Activated naive CD8-positive, alpha-beta T cell treated with anti-CD3 and anti-CD28 coated beads for 36 hours (primary cell): ENCODE data around the gene PDPK1. TPM values are rescaled to one million over a fixed set of nuclear protein-coding genes. Genes with fewer than 3 reads are reported as not detected.
"Not testable (repeated sequence)": the region's sequence is repeated elsewhere in the genome, so short reads cannot be mapped to it uniquely, and the experiment has no call there.

ENCODE experiments used
- DNase-seq: peaks from one replicate; pipeline ENCODE4 v3.0.0; 2021
- H3K27ac Mint-ChIP-seq: one replicate; pipeline ENCODE4 v1.8.0; 2022; ENCODE audit warnings: mild to moderate bottlenecking, moderate library complexity, mixed read lengths
- H3K27me3 Mint-ChIP-seq: one replicate; pipeline ENCODE4 v1.8.0; 2022; ENCODE audit warnings: mild to moderate bottlenecking, mixed read lengths
- H3K36me3 Mint-ChIP-seq: one replicate; pipeline ENCODE4 v1.8.0; 2021; ENCODE audit warnings: mild to moderate bottlenecking, mixed read lengths
- H3K4me1 Mint-ChIP-seq: one replicate; pipeline ENCODE4 v1.8.0; 2021; ENCODE audit warnings: mixed read lengths
- H3K4me3 Mint-ChIP-seq: one replicate; pipeline ENCODE4 v1.8.0; 2022; ENCODE audit warnings: mild to moderate bottlenecking, moderate library complexity, mixed read lengths
- H3K9me3 Mint-ChIP-seq: one replicate; pipeline ENCODE4 v1.8.0; 2022; ENCODE audit warnings: mixed read lengths
- total RNA-seq, 2 experiments: library from RNA; stranded (reverse); gene quantifications; one replicate each; pipeline ENCODE4 v1.2.3, GENCODE V29; 2021

PDPK1 gene
- total RNA-seq, 2 experiments from 2014 or later = 36.5 to 42.2 TPM

- H3K9me3 Mint-ChIP-seq, H3K4me3 Mint-ChIP-seq, DNase-seq, H3K4me1 Mint-ChIP-seq, H3K27ac Mint-ChIP-seq, H3K27me3 Mint-ChIP-seq, H3K36me3 Mint-ChIP-seq: not testable (repeated sequence)
Observed at GRCh38 chr16:2580143-2580542, 42.3 kb downstream of the PDPK1 start.

- not testable (repeated sequence) for H3K27me3 Mint-ChIP-seq, H3K36me3 Mint-ChIP-seq, H3K9me3 Mint-ChIP-seq, H3K27ac Mint-ChIP-seq, DNase-seq, H3K4me1 Mint-ChIP-seq, H3K4me3 Mint-ChIP-seq
Observed at GRCh38 chr16:2580818-2581217, 43.0 kb downstream of the PDPK1 start.

- DNase-seq = no peak
Observed at GRCh38 chr16:2584729-2585650, 47.2 kb downstream of the PDPK1 start.

GRCh38 chr16:2585651-2586081, 47.8 kb downstream of the PDPK1 start:
- no peak overlapping the region for H3K4me3 Mint-ChIP-seq
- H3K27ac Mint-ChIP-seq = no peak overlapping the region
- no peaks in the 10 kb centered on the region for H3K27me3 Mint-ChIP-seq
- no peaks in the 10 kb centered on the region for H3K9me3 Mint-ChIP-seq
- H3K4me1 Mint-ChIP-seq = peaks cover 6% of the 10 kb centered on the region
- DNase-seq = no peak
- peaks cover 3% of the 10 kb centered on the region for H3K36me3 Mint-ChIP-seq

More at GRCh38 chr16:2584729-2585650, 47.2 kb downstream of the PDPK1 start:
- Mint-ChIP-seq H3K4me3 (no peak overlapping the region), H3K36me3 (peaks cover 3% of the 10 kb centered on the region), H3K27me3 (no peaks in the 10 kb centered on the region), H3K9me3 (no peaks in the 10 kb centered on the region), H3K27ac (no peak overlapping the region), H3K4me1 (peaks cover 2% of the 10 kb centered on the region)

GRCh38 chr16:2586241-2586640, 48.4 kb downstream of the PDPK1 start:
- Mint-ChIP-seq H3K27me3 (no peaks in the 10 kb centered on the region), H3K36me3 (peaks cover 3% of the 10 kb centered on the region), H3K9me3 (no peaks in the 10 kb centered on the region), H3K4me3 (no peak overlapping the region), H3K27ac (no peak overlapping the region), H3K4me1 (peaks cover 6% of the 10 kb centered on the region)
- peak; percentile 26 for DNase-seq

- Mint-ChIP-seq H3K4me1 (peaks cover 7% of the 10 kb centered on the region), H3K36me3 (peaks cover 3% of the 10 kb centered on the region), H3K27ac (no peak overlapping the region), H3K9me3 (no peaks in the 10 kb centered on the region), H3K4me3 (no peak overlapping the region), H3K27me3 (no peaks in the 10 kb centered on the region)
- DNase-seq = no peak
Observed at GRCh38 chr16:2586901-2587480, 49.2 kb downstream of the PDPK1 start.

GRCh38 chr16:2587891-2588565, 50.2 kb downstream of the PDPK1 start:
- Mint-ChIP-seq H3K4me1 (peaks cover 14% of the 10 kb centered on the region), H3K27ac (no peak overlapping the region)

GRCh38 chr16:2591476-2592240, 53.8 kb downstream of the PDPK1 start:
- Mint-ChIP-seq H3K36me3 (peaks cover 4% of the 10 kb centered on the region), H3K27me3 (no peaks in the 10 kb centered on the region), H3K4me3 (no peak overlapping the region), H3K4me1 (peaks cover 29% of the 10 kb centered on the region), H3K27ac (no peak overlapping the region), H3K9me3 (no peaks in the 10 kb centered on the region)
- DNase-seq = no peak

More at GRCh38 chr16:2587891-2588565, 50.2 kb downstream of the PDPK1 start:
- DNase-seq = no peak
- Mint-ChIP-seq H3K9me3 (no peaks in the 10 kb centered on the region), H3K36me3 (peaks cover 3% of the 10 kb centered on the region), H3K27me3 (no peaks in the 10 kb centered on the region), H3K4me3 (no peak overlapping the region)

GRCh38 chr16:2592786-2593185, 55.0 kb downstream of the PDPK1 start:
- peaks cover 4% of the 10 kb centered on the region for H3K36me3 Mint-ChIP-seq
- no peak for DNase-seq
- peak overlapping the region; percentile 87 for H3K27ac Mint-ChIP-seq
- H3K4me1 Mint-ChIP-seq = peaks cover 27% of the 10 kb centered on the region
- no peaks in the 10 kb centered on the region for H3K27me3 Mint-ChIP-seq
- H3K4me3 Mint-ChIP-seq = no peak overlapping the region
- no peaks in the 10 kb centered on the region for H3K9me3 Mint-ChIP-seq

- Mint-ChIP-seq H3K36me3 (peaks cover 2% of the 10 kb centered on the region), H3K27me3 (no peaks in the 10 kb centered on the region), H3K4me3 (no peak overlapping the region), H3K9me3 (no peaks in the 10 kb centered on the region), H3K4me1 (peaks cover 22% of the 10 kb centered on the region), H3K27ac (no peak overlapping the region)
- DNase-seq = no peak
Observed at GRCh38 chr16:2595393-2596205, 57.8 kb downstream of the PDPK1 start.

- H3K4me1 Mint-ChIP-seq = peaks cover 23% of the 10 kb centered on the region
- H3K27me3 Mint-ChIP-seq = no peaks in the 10 kb centered on the region
- DNase-seq = no peak
- no peak overlapping the region for H3K27ac Mint-ChIP-seq
- peaks cover 2% of the 10 kb centered on the region for H3K36me3 Mint-ChIP-seq
- H3K4me3 Mint-ChIP-seq = no peak overlapping the region
- H3K9me3 Mint-ChIP-seq = no peaks in the 10 kb centered on the region
Observed at GRCh38 chr16:2596747-2597559, 59.1 kb downstream of the PDPK1 start.

- no peak overlapping the region for H3K27ac Mint-ChIP-seq
- no peaks in the 10 kb centered on the region for H3K27me3 Mint-ChIP-seq
- H3K9me3 Mint-ChIP-seq = no peaks in the 10 kb centered on the region
- no peak overlapping the region for H3K4me3 Mint-ChIP-seq
- DNase-seq = no peak
- peaks cover 2% of the 10 kb centered on the region for H3K36me3 Mint-ChIP-seq
- peaks cover 21% of the 10 kb centered on the region for H3K4me1 Mint-ChIP-seq
Observed at GRCh38 chr16:2597560-2597902, 59.7 kb downstream of the PDPK1 start.

- Mint-ChIP-seq H3K9me3 (no peaks in the 10 kb centered on the region), H3K36me3 (peaks cover 2% of the 10 kb centered on the region), H3K27ac (no peak overlapping the region), H3K4me3 (no peak overlapping the region), H3K27me3 (no peaks in the 10 kb centered on the region), H3K4me1 (peaks cover 17% of the 10 kb centered on the region)
- DNase-seq = no peak
Observed at GRCh38 chr16:2598133-2598641, 60.4 kb downstream of the PDPK1 start.
